ENCODE results near the gene EIF3A. TPM values are rescaled to one million over a fixed set of nuclear protein-coding genes. Genes with fewer than 3 reads are reported as not detected.

The EIF3A gene
- total and polyA plus RNA-seq, 2 of the 8 experiments (the other 6 are each of a cell fraction or from before 2014, with no cell fraction given): 26.8 to 209 TPM

GRCh38 chr10:119120875-119121274, 40.3 kb upstream of the EIF3A start:
- no peaks in the 10 kb centered on the region for H4K20me1 ChIP-seq (replicated peaks in 1 of 2; ENCODE audit: control insufficient read depth in 1 of 2, insufficient read depth in 2 of 2, low read length in 2 of 2)
- no peak overlapping the region for H2AFZ ChIP-seq (ENCODE audit: low read length)
- no peak overlapping the region for H2BK120ac ChIP-seq (replicated peaks; ENCODE audit: low read depth, low read length)
- H3K23me2 ChIP-seq (ENCODE audit: low read depth, low read length): no peaks in the 10 kb centered on the region
- WGBS, 2 experiments (ENCODE audit: extremely low coverage in 1 of 2, insufficient coverage in 1 of 2, insufficient read length in 1 of 2, insufficient replicate concordance in 2 of 2, low coverage in 1 of 2, low lambda C conversion rate in 2 of 2, missing lambda C conversion rate in 1 of 2): 93% methylated on average over 2 of the region's 2 CpGs; no CpG with 5 or more reads in 1 of the 2 experiments
- H2BK5ac ChIP-seq (ENCODE audit: low read depth, low read length): no peak overlapping the region
- no peak overlapping the region for H3K4me2 ChIP-seq (ENCODE audit: insufficient read depth in 1 of 2, low read depth in 2 of 2, low read length in 2 of 2)
- ChIA-PET POLR2A (ENCODE audit: partially characterized antibody) (interaction anchor here (0.6 kb wide), 1 partner anchor 486 kb away, joined by 3 read pairs; no protein-coding TSS in a partner anchor), CTCF (ENCODE audit: partially characterized antibody) (interaction anchor here (0.6 to 0.7 kb wide), 2 partner anchors 74 to 405 kb away, joined by 5 to 6 read pairs; no protein-coding TSS in a partner anchor)
- H2BK12ac ChIP-seq (ENCODE audit: low read depth, low read length): no peak overlapping the region
- no peak for FAIRE-seq
- H3K23ac ChIP-seq (ENCODE audit: insufficient read length): no peak overlapping the region
- no peak for TF ChIP-seq RNF2 (IDR thresholded peaks at IDR 0.05; ENCODE audit: borderline replicate concordance, low read depth, low read length, missing control alignments, poor library complexity, severe bottlenecking)
- no peak for TF ChIP-seq JUN (IDR thresholded peaks at IDR 0.05; ENCODE audit: low read depth, low read length)
- TF ChIP-seq PHF8 (conservative IDR thresholded peaks at IDR 0.05; ENCODE audit: low read depth, low read length): no peak
- no peak for TF ChIP-seq TCF12 (IDR thresholded peaks at IDR 0.05; ENCODE audit: low read depth, low read length)
- no peak for TF ChIP-seq SIRT6 (IDR thresholded peaks at IDR 0.05; ENCODE audit: low read length)
- no peak for TF ChIP-seq USF2 (IDR thresholded peaks at IDR 0.05; ENCODE audit: low read length)
- H3K9ac ChIP-seq (replicated peaks in 1 of 4; ENCODE audit: extremely low read depth in 1 of 4, low read depth in 3 of 4, low read length in 3 of 4): no peak overlapping the region
- H3K9me3 ChIP-seq (ENCODE audit: insufficient read depth in 2 of 2, low read depth in 1 of 2, low read length in 1 of 2): no peaks in the 10 kb centered on the region
- no peaks in the 10 kb centered on the region for H3K79me1 ChIP-seq (ENCODE audit: low read depth, low read length)
- no peaks in the 10 kb centered on the region for H3K4me1 ChIP-seq (replicated peaks in 1 of 4; ENCODE audit: control insufficient read depth in 3 of 4, insufficient read depth in 4 of 4, low read length in 3 of 4)
- H4K8ac ChIP-seq (ENCODE audit: extremely low read depth, insufficient read depth, low read length): no peak overlapping the region
- H3K56ac ChIP-seq (replicated peaks; ENCODE audit: insufficient read length, low read depth, low read length): no peak overlapping the region
- no peak overlapping the region for H3K27ac ChIP-seq (ENCODE audit: low read depth, low read length)
- no peak overlapping the region for H2AK5ac ChIP-seq (ENCODE audit: low read depth, low read length)
- no peak overlapping the region for H3K18ac ChIP-seq (ENCODE audit: extremely low read depth, low read length)
- no peak overlapping the region for H3K4ac ChIP-seq (replicated peaks; ENCODE audit: insufficient read length, low read depth, low read length)
- H3K27me3 ChIP-seq (replicated peaks in 1 of 4; ENCODE audit: control insufficient read depth in 3 of 4, extremely low read depth in 1 of 4, insufficient read depth in 3 of 4, low read length in 3 of 4): no peaks in the 10 kb centered on the region
- no peaks in the 10 kb centered on the region for H3K79me2 ChIP-seq (ENCODE audit: control insufficient read depth in 1 of 2, insufficient read depth in 2 of 2, low read length in 2 of 2)
- H3K36me3 ChIP-seq (ENCODE audit: control insufficient read depth in 2 of 4, insufficient read depth in 4 of 4, low read length in 3 of 4): peaks cover 11 to 68% (median 41%) of the 10 kb centered on the region in 4 experiments
- H2BK15ac ChIP-seq (ENCODE audit: low read length): no peak overlapping the region
- H2BK20ac ChIP-seq (ENCODE audit: low read length): no peak overlapping the region
- H4K91ac ChIP-seq (replicated peaks; ENCODE audit: insufficient read length, low read length): no peak overlapping the region
- no peak overlapping the region for H3K4me3 ChIP-seq (ENCODE audit: extremely low read depth in 1 of 4, insufficient read depth in 2 of 4, low read depth in 3 of 4, low read length in 4 of 4)
- no peak for DNase-seq (ENCODE audit: low read depth in 1 of 2, low spot score in 2 of 2)
- H3K14ac ChIP-seq (ENCODE audit: insufficient read length): no peak overlapping the region
- H4K5ac ChIP-seq (ENCODE audit: insufficient read length, low read depth, low read length): no peak overlapping the region
